ENCODE measurements around the gene SEMG2.

SEMG2 gene

DNA sequence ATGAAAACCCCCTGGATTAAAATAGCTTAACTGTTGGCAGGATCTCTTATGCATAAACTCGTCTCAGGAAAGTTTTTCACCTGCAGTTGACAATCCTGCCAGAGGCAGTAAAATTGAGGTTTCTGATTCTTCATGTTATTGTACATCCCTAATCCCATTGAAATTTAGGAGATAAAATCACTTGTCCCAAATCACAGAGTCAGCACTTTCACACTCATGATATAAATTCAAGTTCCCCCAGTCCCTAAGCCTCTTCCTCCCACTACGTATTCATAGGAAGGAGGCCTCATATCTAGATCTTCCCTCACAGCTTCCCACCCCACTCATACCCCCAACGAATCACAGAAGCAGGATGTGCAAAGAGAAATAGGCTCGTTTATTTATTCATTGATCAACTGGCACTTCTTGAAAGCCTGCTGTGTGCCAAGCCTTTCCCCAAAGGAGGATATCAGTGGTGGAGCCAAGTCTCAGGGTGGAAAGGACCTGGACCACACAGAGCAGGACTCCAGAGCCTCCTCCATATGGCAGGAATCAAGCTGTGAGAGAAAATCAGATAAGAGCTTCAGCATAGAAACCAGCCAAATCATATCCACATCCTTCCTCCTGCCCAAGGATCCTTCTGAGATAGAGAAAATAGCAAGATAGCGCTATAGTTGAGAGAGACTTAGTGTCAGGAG, 30.8 kb downstream of the SEMG2 start:
- TF ChIP-seq, protein P1, sequence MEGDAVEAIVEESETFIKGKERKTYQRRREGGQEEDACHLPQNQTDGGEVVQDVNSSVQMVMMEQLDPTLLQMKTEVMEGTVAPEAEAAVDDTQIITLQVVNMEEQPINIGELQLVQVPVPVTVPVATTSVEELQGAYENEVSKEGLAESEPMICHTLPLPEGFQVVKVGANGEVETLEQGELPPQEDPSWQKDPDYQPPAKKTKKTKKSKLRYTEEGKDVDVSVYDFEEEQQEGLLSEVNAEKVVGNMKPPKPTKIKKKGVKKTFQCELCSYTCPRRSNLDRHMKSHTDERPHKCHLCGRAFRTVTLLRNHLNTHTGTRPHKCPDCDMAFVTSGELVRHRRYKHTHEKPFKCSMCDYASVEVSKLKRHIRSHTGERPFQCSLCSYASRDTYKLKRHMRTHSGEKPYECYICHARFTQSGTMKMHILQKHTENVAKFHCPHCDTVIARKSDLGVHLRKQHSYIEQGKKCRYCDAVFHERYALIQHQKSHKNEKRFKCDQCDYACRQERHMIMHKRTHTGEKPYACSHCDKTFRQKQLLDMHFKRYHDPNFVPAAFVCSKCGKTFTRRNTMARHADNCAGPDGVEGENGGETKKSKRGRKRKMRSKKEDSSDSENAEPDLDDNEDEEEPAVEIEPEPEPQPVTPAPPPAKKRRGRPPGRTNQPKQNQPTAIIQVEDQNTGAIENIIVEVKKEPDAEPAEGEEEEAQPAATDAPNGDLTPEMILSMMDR (conservative IDR thresholded peaks at IDR 0.05; ENCODE audit: low read depth, low read length), result no peak
- DNase-seq (ENCODE audit: low read depth), result no peak

DNA sequence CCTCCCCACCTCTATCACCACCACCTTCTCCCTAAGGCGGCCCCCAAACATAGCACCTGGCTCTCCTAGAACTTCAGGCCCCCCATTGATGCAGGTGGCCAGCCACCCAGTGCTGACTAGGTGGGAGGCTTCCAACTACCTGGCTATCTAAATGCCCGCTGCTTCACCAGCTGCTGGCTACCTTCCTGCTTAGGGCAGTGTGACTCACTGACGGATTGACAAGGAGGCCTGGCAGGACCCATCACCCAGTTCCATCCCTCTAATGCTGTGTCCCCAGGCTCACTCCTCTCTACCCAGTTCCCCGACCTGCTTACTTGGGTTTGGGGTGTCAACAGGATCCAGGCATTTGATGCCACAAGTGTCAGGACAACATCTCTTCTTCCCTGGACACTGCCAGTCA, 32.1 kb downstream of the SEMG2 start:
- no peak overlapping the region for H3K4me3 ChIP-seq (ENCODE audit: low read length)
- TF ChIP-seq, protein P1 (conservative IDR thresholded peaks at IDR 0.05; ENCODE audit: low read depth, low read length), result no peak
- no peak for DNase-seq (ENCODE audit: low read depth)

More for the DNA sequence above, 30.8 kb downstream of the SEMG2 start:
- no peak overlapping the region for H3K4me3 ChIP-seq (ENCODE audit: low read length)

DNA sequence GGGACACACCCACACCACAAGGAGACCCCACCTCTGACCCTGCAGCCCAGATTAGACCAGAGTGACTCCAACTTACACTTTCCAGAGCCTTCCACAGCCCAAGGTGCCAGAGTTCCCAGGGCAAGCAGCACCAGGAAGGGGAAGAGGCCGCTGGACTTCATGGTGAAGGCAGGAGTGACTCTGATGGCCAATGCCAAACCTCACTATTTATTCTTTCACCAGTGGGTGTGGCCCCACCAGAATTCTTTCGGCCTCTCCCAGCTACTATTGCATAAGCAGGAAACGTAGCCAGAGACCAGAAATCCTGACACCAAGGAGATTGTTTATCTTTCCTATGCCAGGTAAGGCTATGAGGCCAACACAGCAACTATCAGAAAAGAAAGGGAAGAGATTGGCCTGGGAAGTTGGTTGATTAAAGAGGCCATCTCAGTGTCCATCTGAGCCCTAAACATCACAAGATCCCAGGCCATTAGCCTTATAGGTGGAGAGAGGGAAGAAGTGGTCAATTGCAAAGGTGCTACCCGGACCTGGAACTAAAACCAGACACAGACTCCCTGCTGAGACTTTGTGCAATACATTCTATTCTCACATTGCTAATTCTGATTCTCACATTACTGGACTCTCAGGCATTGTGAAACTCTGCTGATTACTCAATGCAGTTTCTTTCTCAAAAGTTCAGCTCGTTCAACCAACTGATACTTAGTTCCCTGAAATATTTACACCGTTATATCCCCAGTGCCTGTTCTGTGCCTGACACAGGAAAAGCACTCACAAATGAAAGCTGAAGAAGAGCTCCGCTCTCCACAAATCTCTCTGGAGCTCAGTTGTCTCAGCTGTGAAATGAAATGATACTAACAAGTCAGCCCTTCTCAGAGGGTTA, 33.5 kb downstream of the SEMG2 start, which contains the start of gene SLPI:
SLPI (minus strand) TSS at position 182 of the 880 bp plus-strand sequence; CDS start at position 161, 21 bp downstream.
- TF ChIP-seq, protein P1 (conservative IDR thresholded peaks at IDR 0.05; ENCODE audit: low read depth, low read length), result no peak
- no peak for DNase-seq (ENCODE audit: low read depth)
- H3K4me3 ChIP-seq (ENCODE audit: low read length), result no peak within 1 kb of the TSS

DNA sequence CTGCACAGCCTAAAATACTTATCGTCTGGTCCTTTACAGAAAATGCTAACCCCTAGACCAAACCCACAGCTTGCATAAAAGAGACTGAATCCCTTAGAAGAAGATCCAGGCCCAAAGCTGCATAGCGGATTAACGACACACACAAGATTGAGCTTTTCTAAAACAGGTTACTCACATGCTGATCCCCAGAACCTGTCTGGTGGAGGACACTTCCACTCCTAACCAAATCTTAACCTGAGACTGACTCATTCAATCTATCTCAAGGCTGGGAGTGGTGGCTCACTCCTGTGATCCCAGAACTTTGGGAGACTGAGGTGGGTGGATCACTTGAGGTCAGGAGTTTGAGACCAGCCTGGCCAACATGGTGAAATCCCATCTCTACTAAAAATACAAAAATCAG, 36.0 kb downstream of the SEMG2 start:
- TF ChIP-seq, protein P1 (conservative IDR thresholded peaks at IDR 0.05; ENCODE audit: low read depth, low read length), result no peak
- no peak overlapping the region for H3K4me3 ChIP-seq (ENCODE audit: low read length)
- DNase-seq (ENCODE audit: low read depth), result no peak

DNA sequence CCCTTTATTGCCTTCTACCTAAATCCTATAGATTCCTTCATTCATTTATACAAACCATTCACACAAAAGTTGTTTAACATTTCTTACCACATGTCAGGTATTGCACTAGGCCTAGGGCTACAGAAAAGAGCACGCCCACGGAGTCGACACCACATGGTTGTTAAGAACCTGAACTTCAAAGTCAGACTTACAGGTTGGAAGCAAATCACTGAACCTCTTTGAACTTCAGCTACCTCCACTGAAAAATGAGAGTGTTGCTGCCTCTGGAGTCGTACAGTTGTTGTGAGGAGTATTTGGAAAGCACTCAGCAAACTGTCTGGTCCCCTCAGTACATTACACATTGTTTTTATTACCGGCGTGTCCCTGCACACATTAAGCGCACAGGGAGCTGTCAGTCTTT, 36.5 kb downstream of the SEMG2 start:
- no peak for DNase-seq (ENCODE audit: low read depth)
- H3K4me3 ChIP-seq (ENCODE audit: low read length), result no peak overlapping the region
- TF ChIP-seq, protein P1 (conservative IDR thresholded peaks at IDR 0.05; ENCODE audit: low read depth, low read length), result no peak

DNA sequence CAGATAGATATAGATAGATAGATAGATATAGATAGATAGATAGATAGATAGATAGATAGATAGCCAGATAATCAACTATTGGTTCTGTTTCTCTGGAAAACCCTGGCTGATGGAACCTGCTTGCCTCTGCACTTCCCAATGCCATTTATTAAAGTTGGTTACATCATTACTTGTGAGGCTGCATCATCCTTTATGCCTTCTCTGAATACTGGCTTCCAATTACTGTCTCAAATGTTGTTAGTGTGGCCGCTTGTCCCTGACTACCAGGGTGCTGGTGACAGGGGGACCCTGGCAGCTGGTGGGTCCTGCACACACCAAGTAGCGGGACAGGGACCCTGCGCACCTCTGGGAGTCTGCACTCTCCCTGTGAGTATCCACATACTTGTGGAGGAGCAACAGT, 37.1 kb downstream of the SEMG2 start:
- no peak overlapping the region for H3K4me3 ChIP-seq (ENCODE audit: low read length)
- no peak for DNase-seq (ENCODE audit: low read depth)
- TF ChIP-seq, protein P1 (conservative IDR thresholded peaks at IDR 0.05; ENCODE audit: low read depth, low read length), result no peak
